Transverse colon (tissue), 3 donors: Measurements from ENCODE around the gene APH1A.

Experiments
- EP300 ChIP-seq: sonication (generic); formaldehyde crosslinking; IDR thresholded peaks from one replicate; pipeline ENCODE4 v1.6.1; 2017; ENCODE audit warnings: antibody characterized with exemption, low read depth
- POLR2A ChIP-seq: fragments of 450-650 bp; IDR thresholded peaks from one replicate; pipeline ENCODE4 v1.6.1; 2016; ENCODE audit warnings: antibody characterized with exemption, mild to moderate bottlenecking, moderate library complexity
- TF ChIP-seq, protein P1 (sequence below), 5 experiments: fragments of 200-600 bp in 3 of 5; fragments of 450-650 bp in 2 of 5; sonication (generic) in 3 of 5; IDR thresholded peaks; 1 replicate in 2 of 5; 2 replicates in 3 of 5; pipeline ENCODE4 v1.5.1; 2016 to 2017; ENCODE audit warnings: antibody characterized with exemption in 5 of 5, inconsistent platforms in 3 of 5, mild to moderate bottlenecking in 2 of 5, moderate library complexity in 1 of 5

DNA sequence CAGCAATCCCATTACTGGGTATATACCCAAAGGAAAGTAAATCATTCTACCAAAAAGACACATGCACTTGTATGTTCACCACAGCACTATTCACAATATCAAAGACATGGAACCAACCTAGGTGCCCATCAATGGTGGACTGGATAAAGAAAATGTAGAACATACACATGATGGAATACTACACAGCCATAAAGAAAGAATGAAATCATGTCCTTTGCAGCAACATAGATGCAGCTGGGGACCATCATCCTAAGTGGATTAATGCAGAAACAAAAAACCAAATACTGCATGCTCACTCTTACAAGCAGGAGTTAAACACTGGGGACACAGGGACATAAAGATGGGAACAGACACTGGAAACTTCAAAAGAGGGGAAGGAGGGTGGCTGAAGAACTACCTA lies 41.6 kb downstream of the APH1A start:
- TF ChIP-seq, protein P1, sequence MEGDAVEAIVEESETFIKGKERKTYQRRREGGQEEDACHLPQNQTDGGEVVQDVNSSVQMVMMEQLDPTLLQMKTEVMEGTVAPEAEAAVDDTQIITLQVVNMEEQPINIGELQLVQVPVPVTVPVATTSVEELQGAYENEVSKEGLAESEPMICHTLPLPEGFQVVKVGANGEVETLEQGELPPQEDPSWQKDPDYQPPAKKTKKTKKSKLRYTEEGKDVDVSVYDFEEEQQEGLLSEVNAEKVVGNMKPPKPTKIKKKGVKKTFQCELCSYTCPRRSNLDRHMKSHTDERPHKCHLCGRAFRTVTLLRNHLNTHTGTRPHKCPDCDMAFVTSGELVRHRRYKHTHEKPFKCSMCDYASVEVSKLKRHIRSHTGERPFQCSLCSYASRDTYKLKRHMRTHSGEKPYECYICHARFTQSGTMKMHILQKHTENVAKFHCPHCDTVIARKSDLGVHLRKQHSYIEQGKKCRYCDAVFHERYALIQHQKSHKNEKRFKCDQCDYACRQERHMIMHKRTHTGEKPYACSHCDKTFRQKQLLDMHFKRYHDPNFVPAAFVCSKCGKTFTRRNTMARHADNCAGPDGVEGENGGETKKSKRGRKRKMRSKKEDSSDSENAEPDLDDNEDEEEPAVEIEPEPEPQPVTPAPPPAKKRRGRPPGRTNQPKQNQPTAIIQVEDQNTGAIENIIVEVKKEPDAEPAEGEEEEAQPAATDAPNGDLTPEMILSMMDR (IDR thresholded peaks at IDR 0.05), result no peak
- no peak for TF ChIP-seq POLR2A
- no peak for TF ChIP-seq EP300
